ENCODE measurements around the gene SPRYD7.

SPRYD7 gene

DNA sequence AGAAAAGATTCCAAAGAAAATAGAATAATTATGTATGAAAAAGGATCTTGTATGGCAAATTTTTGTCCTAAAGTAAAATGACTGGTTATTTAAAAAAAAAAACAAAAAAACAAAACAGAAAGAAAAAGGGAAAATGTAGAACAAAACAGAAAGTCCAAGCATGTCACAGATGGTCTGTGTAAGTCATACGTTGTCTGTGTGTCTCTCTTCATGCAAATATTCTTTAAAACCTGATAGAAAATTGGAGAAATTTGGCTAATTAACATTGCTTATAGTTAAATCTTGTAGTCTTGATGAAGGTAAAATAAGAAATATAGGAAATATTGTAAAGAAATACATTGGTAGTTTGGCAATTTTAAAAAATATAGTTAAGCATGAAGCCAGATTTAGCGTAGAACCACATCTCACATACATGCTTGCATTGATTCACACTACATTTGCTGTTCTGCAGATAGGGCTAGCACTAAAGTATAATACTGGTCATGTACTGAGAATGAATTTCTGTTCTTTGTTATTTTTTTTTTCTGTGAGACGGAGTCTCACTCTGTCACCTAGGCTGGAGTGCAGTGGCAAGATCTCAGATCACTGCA is 58.4 kb downstream of the SPRYD7 start (continued):
- TF ChIP-seq ZBTB8A (tag by site-specific recombination; IDR thresholded peaks at IDR 0.05) = no peak
- TF ChIP-seq ZNF174 (tag by site-specific recombination; IDR thresholded peaks at IDR 0.05) = no peak
- TF ChIP-seq ZNF24 (tag by site-specific recombination; IDR thresholded peaks at IDR 0.05) = no peak
- no peak for TF ChIP-seq ZNF624 (tag by site-specific recombination; IDR thresholded peaks at IDR 0.05)
- TF ChIP-seq ZNF16 (tag by site-specific recombination; IDR thresholded peaks at IDR 0.05; ENCODE audit: low read depth) = no peak
- TF ChIP-seq, protein P1, sequence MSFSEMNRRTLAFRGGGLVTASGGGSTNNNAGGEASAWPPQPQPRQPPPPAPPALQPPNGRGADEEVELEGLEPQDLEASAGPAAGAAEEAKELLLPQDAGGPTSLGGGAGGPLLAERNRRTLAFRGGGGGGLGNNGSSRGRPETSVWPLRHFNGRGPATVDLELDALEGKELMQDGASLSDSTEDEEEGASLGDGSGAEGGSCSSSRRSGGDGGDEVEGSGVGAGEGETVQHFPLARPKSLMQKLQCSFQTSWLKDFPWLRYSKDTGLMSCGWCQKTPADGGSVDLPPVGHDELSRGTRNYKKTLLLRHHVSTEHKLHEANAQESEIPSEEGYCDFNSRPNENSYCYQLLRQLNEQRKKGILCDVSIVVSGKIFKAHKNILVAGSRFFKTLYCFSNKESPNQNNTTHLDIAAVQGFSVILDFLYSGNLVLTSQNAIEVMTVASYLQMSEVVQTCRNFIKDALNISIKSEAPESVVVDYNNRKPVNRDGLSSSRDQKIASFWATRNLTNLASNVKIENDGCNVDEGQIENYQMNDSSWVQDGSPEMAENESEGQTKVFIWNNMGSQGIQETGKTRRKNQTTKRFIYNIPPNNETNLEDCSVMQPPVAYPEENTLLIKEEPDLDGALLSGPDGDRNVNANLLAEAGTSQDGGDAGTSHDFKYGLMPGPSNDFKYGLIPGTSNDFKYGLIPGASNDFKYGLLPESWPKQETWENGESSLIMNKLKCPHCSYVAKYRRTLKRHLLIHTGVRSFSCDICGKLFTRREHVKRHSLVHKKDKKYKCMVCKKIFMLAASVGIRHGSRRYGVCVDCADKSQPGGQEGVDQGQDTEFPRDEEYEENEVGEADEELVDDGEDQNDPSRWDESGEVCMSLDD (tag by site-specific recombination; IDR thresholded peaks at IDR 0.05) = no peak
- TF ChIP-seq ZNF2 (tag by site-specific recombination; IDR thresholded peaks at IDR 0.05) = 0 out of 2 replicates have a peak, but pooled peaks have one; percentile 28
- no peak for TF ChIP-seq SALL2 (tag by site-specific recombination; IDR thresholded peaks at IDR 0.05; ENCODE audit: borderline replicate concordance)
- TF ChIP-seq ZNF658 (tag by site-specific recombination; IDR thresholded peaks at IDR 0.05) = no peak
- TF ChIP-seq, protein P2, sequence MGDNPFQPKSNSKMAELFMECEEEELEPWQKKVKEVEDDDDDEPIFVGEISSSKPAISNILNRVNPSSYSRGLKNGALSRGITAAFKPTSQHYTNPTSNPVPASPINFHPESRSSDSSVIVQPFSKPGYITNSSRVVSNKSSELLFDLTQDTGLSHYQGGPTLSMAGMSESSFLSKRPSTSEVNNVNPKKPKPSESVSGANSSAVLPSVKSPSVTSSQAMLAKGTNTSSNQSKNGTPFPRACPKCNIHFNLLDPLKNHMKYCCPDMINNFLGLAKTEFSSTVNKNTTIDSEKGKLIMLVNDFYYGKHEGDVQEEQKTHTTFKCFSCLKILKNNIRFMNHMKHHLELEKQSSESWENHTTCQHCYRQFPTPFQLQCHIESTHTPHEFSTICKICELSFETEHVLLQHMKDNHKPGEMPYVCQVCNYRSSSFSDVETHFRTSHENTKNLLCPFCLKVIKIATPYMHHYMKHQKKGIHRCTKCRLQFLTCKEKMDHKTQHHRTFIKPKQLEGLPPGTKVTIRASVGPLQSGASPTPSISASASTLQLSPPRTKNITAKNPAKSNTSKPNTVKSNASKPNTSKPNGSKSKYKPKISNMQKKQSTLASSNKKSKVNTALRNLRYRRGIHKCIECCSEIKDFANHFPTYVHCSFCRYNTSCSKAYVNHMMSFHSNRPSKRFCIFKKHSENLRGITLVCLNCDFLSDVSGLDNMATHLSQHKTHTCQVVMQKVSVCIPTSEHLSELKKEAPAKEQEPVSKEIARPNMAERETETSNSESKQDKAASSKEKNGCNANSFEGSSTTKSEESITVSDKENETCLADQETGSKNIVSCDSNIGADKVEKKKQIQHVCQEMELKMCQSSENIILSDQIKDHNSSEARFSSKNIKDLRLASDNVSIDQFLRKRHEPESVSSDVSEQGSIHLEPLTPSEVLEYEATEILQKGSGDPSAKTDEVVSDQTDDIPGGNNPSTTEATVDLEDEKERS (tag by site-specific recombination; IDR thresholded peaks at IDR 0.05) = peak; percentile 98
- no peak for TF ChIP-seq ZNF146 (tag by site-specific recombination; IDR thresholded peaks at IDR 0.05)
- no peak for TF ChIP-seq ZNF132 (tag by site-specific recombination; IDR thresholded peaks at IDR 0.05; ENCODE audit: borderline replicate concordance)
- peak; percentile 58; the same call in 1 of the 2 replicates for TF ChIP-seq ZNF324 (tag by site-specific recombination; IDR thresholded peaks at IDR 0.05)
- no peak for TF ChIP-seq SP2 (tag by site-specific recombination; IDR thresholded peaks at IDR 0.05)

DNA sequence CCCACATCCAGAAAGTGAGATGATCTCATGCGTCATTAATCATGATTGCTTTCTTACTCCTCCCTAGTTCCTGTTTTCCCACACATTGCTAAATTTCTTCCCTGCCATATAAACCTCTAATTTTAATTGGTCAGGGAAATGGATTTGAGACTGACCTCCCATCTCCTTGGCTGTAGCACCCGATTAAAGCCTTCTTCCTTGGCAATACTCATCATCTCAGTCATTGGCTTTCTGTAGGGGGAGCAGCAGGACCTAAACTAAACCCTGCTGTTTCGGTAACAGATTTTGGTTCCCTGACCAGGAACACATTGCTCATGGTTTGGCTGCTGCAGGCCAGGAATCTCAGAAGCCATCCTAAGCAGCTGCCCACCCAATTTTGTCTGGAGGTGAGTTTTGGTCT is 61.7 kb downstream of the SPRYD7 start:
- H3K9me3 ChIP-seq (ENCODE audit: control insufficient read depth, insufficient read depth, low read depth, low read length) = no peaks in the 10 kb centered on the region
- no peak overlapping the region for H3K27ac ChIP-seq (ENCODE audit: extremely low read depth, low read depth, low read length)
- no peaks in the 10 kb centered on the region for H3K4me1 ChIP-seq (ENCODE audit: control insufficient read depth, insufficient read depth, low read length)
- POLR2A ChIA-PET = no interaction called here
- CTCF ChIA-PET = no interaction called here
- TF ChIP-seq YY2 (tag by site-specific recombination; IDR thresholded peaks at IDR 0.05) = no peak
- TF ChIP-seq KLF8 (tag by site-specific recombination; IDR thresholded peaks at IDR 0.05) = no peak
- no peak for TF ChIP-seq ZNF623 (tag by site-specific recombination; IDR thresholded peaks at IDR 0.05)
- TF ChIP-seq ZNF707 (tag by site-specific recombination; IDR thresholded peaks at IDR 0.05) = no peak
- no peak overlapping the region for H3K4me3 ChIP-seq (ENCODE audit: low read depth, low read length)
- no peaks in the 10 kb centered on the region for H3K36me3 ChIP-seq (ENCODE audit: control insufficient read depth in 2 of 2, insufficient read depth in 1 of 2, low read length in 2 of 2)

DNA sequence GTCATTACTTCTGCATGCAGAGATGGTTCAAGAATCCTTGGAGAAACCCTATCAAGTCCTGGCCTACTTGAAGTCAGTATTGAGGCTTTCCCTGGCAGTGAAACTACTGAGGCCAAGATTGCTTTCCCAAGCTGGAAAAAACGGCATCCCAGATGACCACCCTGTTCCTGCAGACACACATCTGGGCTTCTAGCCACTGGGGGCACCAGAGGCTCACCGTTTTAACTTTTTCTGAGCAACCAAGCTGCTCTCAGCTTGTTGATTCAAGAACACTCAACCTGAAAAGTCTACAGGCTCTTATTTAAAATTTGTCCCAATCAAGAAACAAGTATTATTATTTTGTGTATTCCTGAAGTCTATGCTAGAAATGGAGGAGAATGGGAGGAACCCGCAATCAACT is 66.6 kb downstream of the SPRYD7 start:
- ChIA-PET CTCF (interaction anchor here (0.6 to 1.0 kb wide), 3 partner anchors 201 to 1263 kb away, joined by 4 to 6 read pairs (median 4); no protein-coding TSS in a partner anchor), POLR2A (no interaction called here)
- Histone ChIP-seq H3K4me3 (ENCODE audit: low read depth, low read length) (no peak overlapping the region), H3K4me1 (ENCODE audit: control insufficient read depth, insufficient read depth, low read length) (no peaks in the 10 kb centered on the region), H3K9me3 (ENCODE audit: control insufficient read depth, insufficient read depth, low read depth, low read length) (no peaks in the 10 kb centered on the region), H3K27ac (ENCODE audit: extremely low read depth, low read depth, low read length) (no peak overlapping the region), H3K36me3 (ENCODE audit: control insufficient read depth in 2 of 2, insufficient read depth in 1 of 2, low read length in 2 of 2) (no peaks in the 10 kb centered on the region)
- no peak for TF ChIP-seq SP3 (tag by site-specific recombination; IDR thresholded peaks at IDR 0.05)
- TF ChIP-seq KLF7 (tag by site-specific recombination; IDR thresholded peaks at IDR 0.05; ENCODE audit: borderline replicate concordance) = no peak
- no peak for TF ChIP-seq MYNN (tag by site-specific recombination; IDR thresholded peaks at IDR 0.05; ENCODE audit: borderline replicate concordance)
- TF ChIP-seq WT1 (tag by site-specific recombination; IDR thresholded peaks at IDR 0.05) = no peak
- no peak for TF ChIP-seq ZNF121 (tag by site-specific recombination; IDR thresholded peaks at IDR 0.05)
- TF ChIP-seq ZNF621 (tag by site-specific recombination; IDR thresholded peaks at IDR 0.05) = no peak
- TF ChIP-seq ZNF174 (tag by site-specific recombination; IDR thresholded peaks at IDR 0.05) = no peak
- TF ChIP-seq ZNF530 (tag by site-specific recombination; IDR thresholded peaks at IDR 0.05; ENCODE audit: low read depth) = no peak
- no peak for TF ChIP-seq ZNF473 (tag by site-specific recombination; IDR thresholded peaks at IDR 0.05)
